Measurements from ENCODE around the gene SH2D7.

GRCh38 chr15:78083687-78084448 lies 8.5 kb upstream of the SH2D7 start:
- no peak for TF ChIP-seq CTCF (conservative IDR thresholded peaks at IDR 0.05; ENCODE audit: low read depth, low read length)
- no peak for TF ChIP-seq EZH2 (IDR thresholded peaks at IDR 0.05; ENCODE audit: low read length, unreplicated experiment)
- TF ChIP-seq EZH2phosphoT487 (IDR thresholded peaks at IDR 0.05; ENCODE audit: borderline replicate concordance, low read length), result no peak
